Lung (tissue), 12 donors: Measurements from ENCODE around the gene MCRIP1. TPM values are rescaled to one million over a fixed set of nuclear protein-coding genes. Genes with fewer than 3 reads are reported as not detected.

Source experiments
- ATAC-seq: fragments of 200-7000 bp; cut with Tn5 transposase; one replicate; pipeline ENCODE4 v1.9.1; 2020; ENCODE audit warnings: moderate number of reproducible peaks; ENCODE audit not compliant: insufficient read depth, low FRiP score
- DNase-seq, 3 donors: peaks; one replicate each; pipeline ENCODE4 v3.0.0-alpha.2; 2013 to 2017
- H3K27ac ChIP-seq, 2 donors: one replicate each; pipeline ENCODE4 v1.5.1; 2013; ENCODE audit warnings: mild to moderate bottlenecking in 2 of 2, moderate library complexity in 2 of 2, control low read depth in 1 of 2, inconsistent platforms in 1 of 2, low read depth in 1 of 2, low read length in 1 of 2
- H3K27me3 ChIP-seq, 3 donors: one replicate each; pipeline ENCODE4 v1.5.1; 2013; ENCODE audit warnings: low read length in 2 of 3; ENCODE audit not compliant: control insufficient read depth in 3 of 3, insufficient read depth in 3 of 3
- H3K36me3 ChIP-seq, 4 donors: one replicate each; pipeline ENCODE4 v1.5.1; 2013; ENCODE audit warnings: low read length in 4 of 4, mild to moderate bottlenecking in 1 of 4, moderate library complexity in 1 of 4; ENCODE audit not compliant: control insufficient read depth in 4 of 4, insufficient read depth in 4 of 4
- H3K4me1 ChIP-seq, 5 donors: one replicate each; pipeline ENCODE4 v1.5.1; 2013; ENCODE audit warnings: low read length in 5 of 5, mild to moderate bottlenecking in 2 of 5, moderate library complexity in 1 of 5; ENCODE audit not compliant: control insufficient read depth in 5 of 5, insufficient read depth in 5 of 5
- H3K4me3 ChIP-seq: one replicate; pipeline ENCODE4 v1.5.1; 2013; ENCODE audit warnings: mild to moderate bottlenecking, control low read depth, moderate library complexity
- H3K9ac ChIP-seq, 2 donors: one replicate each; pipeline ENCODE4 v1.5.1; 2013; ENCODE audit warnings: low read length in 2 of 2, control low read depth in 1 of 2; ENCODE audit not compliant: insufficient read depth in 1 of 2
- H3K9me3 ChIP-seq, 4 donors: one replicate each; pipeline ENCODE4 v1.5.1; 2013; ENCODE audit warnings: low read length in 3 of 4, mild to moderate bottlenecking in 1 of 4, moderate library complexity in 1 of 4; ENCODE audit not compliant: control insufficient read depth in 4 of 4, insufficient read depth in 3 of 4
- CTCF ChIP-seq: IDR thresholded peaks from 2 replicates; pipeline ENCODE4 v1.5.1; 2012; ENCODE audit warnings: mild to moderate bottlenecking; ENCODE audit errors: control extremely low read depth, extremely low read depth
- WGBS, 2 donors: extraction: QIAGEN DNeasy Blood & Tissue Kit; methylation state at CpG; one replicate each; pipeline ENCODE4 v1.1.7; 2013; 5-methylcytosine and 5-hydroxymethylcytosine counted together
- polyA plus RNA-seq, 2 donors: library from polyadenylated mRNA; stranded (reverse); fragments of 200-250 nt; gene quantifications; one replicate each; pipeline ENCODE4 v1.2.1, GENCODE V29; 2013
- total RNA-seq, 2 donors: library from RNA; depleted of rRNA in 1 of 2; stranded (reverse); fragments of >200 nt in 1 of 2; gene quantifications; one replicate each; pipeline ENCODE4 v1.2.1, GENCODE V29; 2014 to 2021
- donor health status: control.
- donor health status: control.
- donor health status: Bipolar disorder and iron deficiency.
- donor health status: healthy.
- donor health status: DM: yes; HTN: yes; CAD: no.

MCRIP1 gene
- total and polyA plus RNA-seq, 4 donors, result 47.6 to 188 (median 106) TPM

DNA sequence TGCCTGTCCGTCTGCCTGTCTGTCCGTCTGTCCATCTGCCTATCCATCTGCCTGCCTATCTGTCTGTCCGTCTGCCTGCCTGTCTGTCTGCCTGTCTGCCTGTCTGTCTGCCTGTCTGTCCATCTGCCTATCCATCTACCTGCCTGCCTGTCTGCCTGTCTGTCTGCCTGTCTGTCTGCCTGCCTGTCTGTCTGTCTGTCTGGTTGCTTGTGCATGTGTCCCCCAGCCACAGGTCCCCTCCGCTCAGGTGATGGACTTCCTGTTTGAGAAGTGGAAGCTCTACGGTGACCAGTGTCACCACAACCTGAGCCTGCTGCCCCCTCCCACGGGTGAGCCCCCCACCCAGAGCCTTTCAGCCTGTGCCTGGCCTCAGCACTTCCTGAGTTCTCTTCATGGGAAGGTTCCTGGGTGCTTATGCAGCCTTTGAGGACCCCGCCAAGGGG, 23.5 kb downstream of the MCRIP1 start:
- Histone ChIP-seq H3K27me3 (peaks cover 5 to 28% (median 6%) of the 10 kb centered on the region in 3 donors), H3K4me1 (no peaks in the 10 kb centered on the region), H3K27ac (no peak overlapping the region), H3K9ac (no peak overlapping the region), H3K36me3 (no peaks in the 10 kb centered on the region), H3K9me3 (peaks cover 0 to 6% (median 0%) of the 10 kb centered on the region in 4 donors), H3K4me3 (no peak overlapping the region)
- no peak for ATAC-seq
- no peak for TF ChIP-seq CTCF
- DNase-seq, result no peak
- 59 to 65% methylated on average over 7 of the region's 7 CpGs for WGBS, 2 donors

DNA sequence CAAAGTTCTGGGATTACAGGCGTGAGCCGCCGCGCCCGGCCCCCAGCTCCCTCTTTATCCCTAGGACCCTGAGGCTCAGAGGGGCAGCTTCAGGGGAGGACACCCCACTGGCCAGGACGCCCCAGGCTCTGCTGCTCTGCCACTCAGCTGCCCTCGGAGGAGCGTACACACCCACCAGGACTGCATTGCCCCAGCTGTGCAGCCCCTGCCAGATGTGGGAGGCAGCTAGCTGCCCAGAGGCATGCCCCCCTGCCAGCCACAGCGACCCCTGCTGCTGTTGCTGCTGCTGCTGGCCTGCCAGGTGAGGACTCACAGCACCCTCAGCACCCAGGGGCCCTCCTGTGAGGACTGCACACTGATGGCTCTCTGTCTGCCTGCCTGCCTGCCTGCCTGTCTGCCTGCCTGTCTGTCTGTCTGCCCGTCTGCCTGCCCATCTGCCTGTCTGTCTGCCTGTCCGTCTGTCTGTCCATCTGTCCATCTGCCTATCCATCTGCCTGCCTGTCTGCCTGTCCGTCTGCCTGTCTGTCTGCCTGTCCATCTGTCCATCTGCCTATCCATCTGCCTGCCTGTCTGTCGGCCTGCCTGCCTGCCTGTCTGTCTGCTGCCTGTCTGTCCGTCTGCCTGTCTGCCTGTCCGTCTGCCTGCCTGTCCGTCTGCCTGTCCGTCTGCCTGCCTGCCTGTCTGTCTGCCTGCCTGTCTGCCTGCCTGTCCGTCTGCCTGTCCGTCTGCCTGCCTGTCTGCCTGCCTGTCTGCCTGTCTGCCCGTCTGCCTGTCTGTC, 24.1 kb downstream of the MCRIP1 start:
- peaks cover 5 to 28% (median 6%) of the 10 kb centered on the region in 3 donors for H3K27me3 ChIP-seq
- no peak for TF ChIP-seq CTCF
- no peaks in the 10 kb centered on the region for H3K36me3 ChIP-seq
- 72 to 83% methylated on average over 20 of the region's 20 CpGs for WGBS, 2 donors
- H3K9me3 ChIP-seq, result peaks cover 0 to 6% (median 0%) of the 10 kb centered on the region in 4 donors
- no peaks in the 10 kb centered on the region for H3K4me1 ChIP-seq
- H3K27ac ChIP-seq, result no peak overlapping the region
- no peak overlapping the region for H3K9ac ChIP-seq
- DNase-seq, result no peak
- no peak for ATAC-seq
- H3K4me3 ChIP-seq, result no peak overlapping the region

DNA sequence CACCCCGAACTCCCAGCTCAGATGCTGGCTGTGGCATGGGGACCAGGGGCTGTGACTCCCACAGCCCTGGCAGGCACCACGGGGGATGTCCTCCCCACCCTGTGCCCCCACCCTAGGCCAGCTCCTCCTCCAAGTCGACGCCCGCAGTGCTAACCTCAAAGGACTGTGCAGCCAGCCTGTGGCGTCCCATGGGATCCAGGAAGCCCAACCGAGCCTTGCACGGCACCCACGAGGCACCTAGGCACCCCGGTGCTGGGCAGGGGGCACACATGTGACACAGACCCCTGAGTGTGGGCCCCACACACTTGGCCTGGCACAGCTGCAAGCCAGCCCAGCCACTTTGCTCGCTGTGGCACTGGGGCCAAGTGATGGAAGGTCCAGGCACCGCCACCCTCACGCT, 25.3 kb downstream of the MCRIP1 start:
- no peaks in the 10 kb centered on the region for H3K36me3 ChIP-seq
- no peak overlapping the region for H3K9ac ChIP-seq
- ATAC-seq (no peak), DNase-seq (no peak)
- no peak for TF ChIP-seq CTCF
- peaks cover 0 to 4% (median 0%) of the 10 kb centered on the region in 5 donors for H3K4me1 ChIP-seq
- H3K27me3 ChIP-seq, result peaks cover 6 to 35% (median 10%) of the 10 kb centered on the region in 3 donors
- no peak overlapping the region for H3K27ac ChIP-seq
- 68 to 70% methylated on average over 13 of the region's 13 CpGs for WGBS, 2 donors
- H3K9me3 ChIP-seq, result peaks cover 0 to 6% (median 0%) of the 10 kb centered on the region in 4 donors
- no peak overlapping the region for H3K4me3 ChIP-seq
